T-helper 2 cell (primary cell): ENCODE data around the gene CNPY2.
A peak's percentile ranks its signal among the peaks of the same experiment; 100 is the strongest.
"Not testable (repeated sequence)": the region's sequence is repeated elsewhere in the genome, so short reads cannot be mapped to it uniquely, and the experiment has no call there.

Source experiments
- DNase-seq, 5 experiments: peaks; one replicate each; pipeline versions ENCODE4 v3.0.0 to v3.0.0-alpha.2; 2012 to 2022

The CNPY2 gene

GRCh38 chr12:56333679-56334489 is 18.1 kb upstream of the CNPY2 start, which contains the start of gene PAN2:
TSS of gene PAN2 (minus strand) at chr12:56334000. CDS start at chr12:56333094, 906 bp downstream.
- DNase-seq, result peak; percentile 71 to 98 (median 88)

- DNase-seq, result peak in 1 of 5 experiments; percentile 8
These were observed 17.4 kb upstream of the CNPY2 start for GRCh38 chr12:56333197-56333678.

GRCh38 chr12:56332512-56333196 is 16.9 kb upstream of the CNPY2 start:
- DNase-seq, result no peak

GRCh38 chr12:56330936-56331490 is 15.2 kb upstream of the CNPY2 start:
- no peak for DNase-seq

- no peak for DNase-seq
These were observed 10.7 kb upstream of the CNPY2 start for GRCh38 chr12:56326533-56326932.

GRCh38 chr12:56326126-56326525 is 10.3 kb upstream of the CNPY2 start:
- no peak for DNase-seq

GRCh38 chr12:56324206-56324605 is 8.4 kb upstream of the CNPY2 start:
- no peak for DNase-seq

GRCh38 chr12:56321610-56322009 is 5.8 kb upstream of the CNPY2 start:
- DNase-seq, result not testable (repeated sequence)

GRCh38 chr12:56321027-56321426 is 5.2 kb upstream of the CNPY2 start:
- DNase-seq, result no peak

- DNase-seq, result no peak
These were observed 1.9 kb upstream of the CNPY2 start for GRCh38 chr12:56317675-56318074.

- DNase-seq, result peak in 1 of 5 experiments; percentile 34
These were observed 553 bp downstream of the CNPY2 start for GRCh38 chr12:56315249-56315621.

GRCh38 chr12:56311003-56311402 is 4.8 kb downstream of the CNPY2 start:
- no peak for DNase-seq

GRCh38 chr12:56308714-56309113 is 7.1 kb downstream of the CNPY2 start:
- no peak for DNase-seq

GRCh38 chr12:56307221-56307965 is 8.4 kb downstream of the CNPY2 start:
- no peak for DNase-seq

GRCh38 chr12:56304872-56305590 is 10.8 kb downstream of the CNPY2 start:
- no peak for DNase-seq

GRCh38 chr12:56304276-56304675 is 11.5 kb downstream of the CNPY2 start:
- no peak for DNase-seq

GRCh38 chr12:56300644-56301464 is 14.9 kb downstream of the CNPY2 start:
- no peak for DNase-seq

- peak; percentile 98 to 99 (median 99) for DNase-seq
These were observed 15.7 kb downstream of the CNPY2 start, which contains the start of gene CS for GRCh38 chr12:56299853-56300643. TSS of gene CS (minus strand) at chr12:56300330. CDS start at chr12:56300201, 129 bp downstream.

- DNase-seq, result peak in 2 of 5 experiments; percentile 13 to 81
These were observed 16.4 kb downstream of the CNPY2 start for GRCh38 chr12:56299308-56299852.

- peak in 1 of 5 experiments; percentile 27 for DNase-seq
These were observed 17.0 kb downstream of the CNPY2 start for GRCh38 chr12:56298828-56299227.
